Amniotic stem cell (primary cell): ENCODE data around the gene MON1A.
"Not testable (repeated sequence)": the region's sequence is repeated elsewhere in the genome, so short reads cannot be mapped to it uniquely, and the experiment has no call there.

Experiments
- DNase-seq: peaks from one replicate; lab custom pipeline; 2025; lab: John Stamatoyannopoulos, UW

Gene MON1A

GRCh38 chr3:49929291-49930167 is at the start of gene MON1A:
MON1A (minus strand) TSS chr3:49929811; CDS start chr3:49913346, 16,465 bp downstream.
- DNase-seq: peak; percentile 70

- no peak for DNase-seq
Observed at GRCh38 chr3:49976942-49977341, 47.3 kb upstream of the MON1A start.

- DNase-seq: no peak
Observed at GRCh38 chr3:49972656-49973055, 43.0 kb upstream of the MON1A start.

- no peak for DNase-seq
Observed at GRCh38 chr3:49968346-49968745, 38.7 kb upstream of the MON1A start.

GRCh38 chr3:49967291-49967690 is 37.7 kb upstream of the MON1A start:
- no peak for DNase-seq

- DNase-seq: no peak
Observed at GRCh38 chr3:49966233-49966942, 36.8 kb upstream of the MON1A start.

- DNase-seq: no peak
Observed at GRCh38 chr3:49955636-49956035, 26.0 kb upstream of the MON1A start.

GRCh38 chr3:49952924-49953323 is 23.3 kb upstream of the MON1A start:
- DNase-seq: no peak

GRCh38 chr3:49942651-49943050 is 13.0 kb upstream of the MON1A start:
- DNase-seq: no peak

GRCh38 chr3:49940667-49941249 is 11.1 kb upstream of the MON1A start:
- no peak for DNase-seq

GRCh38 chr3:49939858-49940666 is 10.5 kb upstream of the MON1A start, which contains the start of gene RBM6:
RBM6 (plus strand) TSS chr3:49940150; CDS start chr3:49962642, 22,492 bp downstream.
- DNase-seq: peak; percentile 94

GRCh38 chr3:49937090-49937489 is 7.5 kb upstream of the MON1A start:
- no peak for DNase-seq

GRCh38 chr3:49932281-49932680 is 2.7 kb upstream of the MON1A start:
- DNase-seq: not testable (repeated sequence)

- DNase-seq: no peak
Observed at GRCh38 chr3:49930922-49931321, 1.3 kb upstream of the MON1A start.

- no peak for DNase-seq
Observed at GRCh38 chr3:49930168-49930690, 618 bp upstream of the MON1A start.

- no peak for DNase-seq
Observed at GRCh38 chr3:49928481-49929017, 1.1 kb downstream of the MON1A start.

- no peak for DNase-seq
Observed at GRCh38 chr3:49927798-49928197, 1.8 kb downstream of the MON1A start.

- no peak for DNase-seq
Observed at GRCh38 chr3:49926117-49926728, 3.4 kb downstream of the MON1A start.

- no peak for DNase-seq
Observed at GRCh38 chr3:49925485-49925884, 4.1 kb downstream of the MON1A start.

- no peak for DNase-seq
Observed at GRCh38 chr3:49924683-49925082, 4.9 kb downstream of the MON1A start.
